Erythroblast (primary cell): ENCODE results near the gene GCSAML.

Experiments
- GATA1 ChIP-seq: IDR thresholded peaks from 2 replicates; pipeline ENCODE4 v1.6.1; 2011; ENCODE audit warnings: low read depth, mild to moderate bottlenecking, control low read depth, low read length, moderate library complexity
- POLR2A ChIP-seq: IDR thresholded peaks from 2 replicates; pipeline ENCODE4 v1.6.1; 2011; ENCODE audit warnings: mild to moderate bottlenecking, low read length

GRCh38 chr1:247588060-247588459, 39.1 kb downstream of the GCSAML start, which contains the start of gene OR2G2:
- no peak for TF ChIP-seq POLR2A
- no peak for TF ChIP-seq GATA1
